Activated T-cell treated with anti-CD3 and anti-CD28 coated beads for 4 hours (primary cell): ENCODE data around the gene TM9SF3.
"Not testable (repeated sequence)": the region's sequence is repeated elsewhere in the genome, so short reads cannot be mapped to it uniquely, and the experiment has no call there.

Source experiments
- DNase-seq: peaks from one replicate; pipeline ENCODE4 v3.0.0-alpha.2; 2020

The TM9SF3 gene

GRCh38 chr10:96598846-96599245 is 12.0 kb upstream of the TM9SF3 start:
- DNase-seq: no peak

DNA sequence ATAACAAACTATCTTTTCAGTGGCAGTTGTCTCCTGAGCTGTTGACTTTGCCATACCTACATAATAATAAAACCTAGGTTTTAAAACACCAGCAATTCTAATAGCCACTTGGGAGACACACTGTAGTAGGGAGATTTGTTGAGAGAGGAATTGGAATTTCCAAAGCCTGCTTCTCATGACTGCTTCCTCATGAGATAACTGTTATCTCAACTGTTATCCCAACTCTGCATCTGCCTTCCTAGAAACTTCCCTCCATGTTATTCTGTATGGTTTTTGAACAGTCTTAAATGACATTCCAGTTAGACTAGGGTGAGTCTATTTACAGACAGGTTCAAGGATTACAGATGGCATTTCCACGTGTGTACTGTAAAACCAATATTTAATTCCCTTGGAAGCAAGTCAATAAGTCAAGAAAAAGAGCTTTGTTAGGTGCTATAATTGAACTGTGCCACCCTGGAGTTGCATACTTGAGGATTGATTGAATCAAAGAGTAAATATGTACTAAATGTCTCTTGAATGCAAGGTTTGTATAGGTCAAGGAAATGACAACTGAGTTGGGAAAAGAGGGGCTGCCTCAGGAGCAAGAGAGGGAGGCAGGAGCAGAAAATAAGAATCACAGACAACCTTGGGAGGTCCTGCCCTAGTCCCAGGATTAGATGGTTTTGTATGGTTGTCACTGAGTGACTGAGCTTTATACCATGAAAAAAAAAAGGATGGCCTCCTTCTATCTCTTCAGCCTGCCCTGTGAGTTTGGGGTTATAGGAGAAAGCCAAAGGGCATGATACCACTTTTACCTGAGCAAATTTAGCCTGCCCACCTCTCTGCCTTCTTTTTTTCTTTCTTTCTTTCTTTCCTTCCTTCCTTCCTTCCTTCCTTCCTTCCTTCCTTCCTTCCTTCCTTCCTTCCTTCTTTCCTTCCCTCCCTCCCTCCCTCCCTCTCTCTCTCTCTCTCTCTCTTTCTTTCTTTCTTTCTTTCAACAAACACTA is 9.9 kb upstream of the TM9SF3 start:
- no peak for DNase-seq

- DNase-seq: no peak
Observed at GRCh38 chr10:96595741-96596140, 8.9 kb upstream of the TM9SF3 start.

DNA sequence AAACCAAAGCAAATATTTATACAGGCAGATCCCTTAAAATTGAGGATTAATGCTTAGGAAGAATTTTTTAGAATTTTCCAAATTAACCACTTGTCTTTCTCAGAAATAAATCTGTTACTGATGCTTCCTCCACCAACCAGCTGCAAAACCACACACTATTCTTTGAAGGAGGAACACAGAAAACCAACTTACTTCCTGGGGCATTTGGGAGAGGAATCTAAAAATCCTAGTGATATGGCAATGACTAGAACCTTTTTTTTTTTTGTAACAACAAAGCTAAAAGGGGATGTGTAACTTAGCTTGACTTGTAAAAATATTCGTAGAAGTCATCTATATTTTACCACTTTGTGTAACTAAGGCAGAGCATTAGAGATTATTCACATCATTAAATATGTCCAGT is 5.1 kb upstream of the TM9SF3 start:
- DNase-seq: no peak

- no peak for DNase-seq
Observed at GRCh38 chr10:96588616-96589419, 2.0 kb upstream of the TM9SF3 start.

GRCh38 chr10:96588060-96588554 is 1.3 kb upstream of the TM9SF3 start:
- no peak for DNase-seq

DNA sequence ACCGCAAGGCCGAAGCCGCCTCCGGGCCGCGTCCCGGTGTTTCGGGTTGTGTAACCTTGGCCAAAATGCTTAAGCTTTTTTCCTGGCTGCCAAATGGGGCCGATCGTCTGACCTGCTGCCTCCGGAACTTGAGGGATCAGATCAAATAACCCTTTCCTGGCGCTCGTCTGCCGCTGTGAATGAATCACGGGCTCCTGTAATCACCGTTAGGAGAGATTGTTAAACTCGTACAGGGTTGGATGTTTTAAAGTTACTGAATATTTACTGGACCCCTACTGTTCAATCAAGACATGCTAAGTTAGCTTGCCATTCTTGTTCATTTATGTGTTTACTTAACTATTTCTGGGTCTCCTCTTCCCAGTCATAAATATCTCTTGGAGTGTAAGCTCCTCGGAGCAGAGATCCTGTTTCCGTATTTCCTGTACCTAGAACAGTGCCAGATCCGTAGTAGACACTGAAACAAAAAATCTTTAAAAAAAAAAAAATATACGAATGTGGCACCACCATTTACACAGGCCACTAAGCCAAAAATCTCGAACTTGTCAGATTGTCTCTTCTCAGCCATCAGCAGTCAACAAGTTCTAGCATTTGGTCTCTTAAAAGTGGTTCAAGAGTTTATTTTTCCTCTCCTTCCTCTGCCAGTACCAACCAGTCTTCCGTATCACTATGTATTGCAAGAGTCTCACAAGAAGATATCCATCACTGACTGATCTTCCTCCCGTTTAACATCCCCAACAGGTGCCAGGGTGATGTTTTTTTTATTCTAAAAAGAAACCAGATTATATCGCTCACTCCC is 650 bp upstream of the TM9SF3 start:
- peak; percentile 40 for DNase-seq

DNA sequence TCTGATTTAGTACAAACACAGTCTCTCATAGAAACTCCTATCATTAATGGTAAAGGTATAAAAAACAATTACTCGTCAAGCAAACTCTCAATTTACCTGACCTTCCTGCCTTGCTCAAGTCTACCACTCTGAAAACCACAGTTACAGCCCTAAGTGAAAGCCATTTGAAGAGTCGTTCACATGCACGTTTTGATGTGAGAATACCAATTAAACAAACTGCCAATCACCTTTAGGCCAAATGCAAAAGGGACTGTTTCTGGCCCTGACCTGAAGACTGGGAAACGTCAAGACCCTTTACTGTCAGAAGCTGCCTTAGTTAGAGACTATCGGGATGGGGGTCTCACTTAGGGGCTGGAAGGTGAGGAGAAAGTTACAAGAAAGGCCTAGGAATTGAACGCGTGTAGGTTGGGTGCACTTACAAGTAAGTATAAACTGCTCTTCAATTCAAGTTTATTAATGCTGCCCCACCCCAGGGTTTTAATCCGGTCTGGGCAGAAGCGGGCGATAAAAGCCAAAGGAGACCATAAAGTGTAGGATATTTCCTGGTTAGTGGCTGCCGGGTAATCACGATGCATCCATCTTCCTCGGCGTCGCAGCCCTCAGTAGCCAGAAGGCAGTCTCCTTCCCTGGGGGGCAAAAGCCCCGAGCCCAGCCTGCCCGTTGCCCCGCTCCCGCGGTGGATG is 935 bp downstream of the TM9SF3 start:
- DNase-seq: peak; percentile 6

DNA sequence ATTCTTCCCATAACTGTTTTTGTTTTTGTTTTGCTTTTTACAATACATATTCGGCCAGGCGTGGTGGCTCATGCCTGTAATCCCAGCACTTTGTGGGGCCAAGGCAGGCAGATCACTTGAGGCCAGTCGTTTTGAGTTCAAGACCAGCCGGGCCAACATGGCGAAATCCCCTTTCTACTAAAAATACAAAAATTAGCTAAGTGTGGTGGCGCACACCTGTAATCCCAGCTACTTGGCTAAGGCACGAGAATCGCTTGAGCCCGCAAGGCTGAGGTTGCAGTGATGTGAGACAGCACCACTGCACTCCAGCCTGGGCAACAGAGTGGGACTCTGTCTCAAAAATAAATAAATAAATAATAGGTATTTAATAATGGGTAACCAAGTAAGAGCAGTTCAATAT is 2.3 kb downstream of the TM9SF3 start:
- no peak for DNase-seq

DNA sequence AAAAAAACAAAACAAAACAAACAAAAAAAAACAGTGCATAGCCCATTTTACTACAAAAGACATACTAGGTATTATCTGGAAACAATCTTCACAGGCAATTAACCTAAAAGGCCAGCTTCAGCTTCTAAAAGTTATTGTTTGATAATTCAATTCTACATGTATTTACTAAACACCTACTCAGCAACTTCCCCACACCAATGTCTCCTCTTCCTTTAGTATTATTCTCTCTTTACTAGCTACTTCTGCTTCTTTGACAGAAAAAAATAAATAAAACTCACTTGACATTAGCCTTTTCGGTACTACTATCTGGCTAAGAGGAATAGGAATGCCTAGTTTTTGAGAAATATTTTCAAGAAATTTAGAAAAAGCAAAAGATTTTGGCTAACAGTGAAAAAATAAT is 2.8 kb downstream of the TM9SF3 start:
- no peak for DNase-seq

DNA sequence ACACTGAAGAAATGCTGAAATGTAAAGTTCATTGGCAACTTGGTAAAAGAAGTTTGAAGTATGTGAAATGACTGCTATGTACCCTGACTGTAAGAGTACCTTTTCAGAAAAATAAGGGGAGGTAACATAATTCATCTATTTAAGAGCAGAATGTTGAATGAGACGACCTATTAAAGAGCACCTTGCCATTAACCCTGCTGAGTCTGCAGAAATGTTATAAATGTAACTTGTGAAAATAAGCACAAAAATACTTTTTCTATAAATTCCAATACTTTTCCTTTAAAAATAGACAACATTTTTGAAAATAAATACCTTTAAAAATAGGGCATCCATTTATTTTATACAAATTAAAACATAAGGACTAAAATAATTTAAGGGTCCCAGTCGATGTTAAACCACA is 7.7 kb downstream of the TM9SF3 start:
- no peak for DNase-seq

- DNase-seq: no peak
Observed at GRCh38 chr10:96578633-96579032, 8.2 kb downstream of the TM9SF3 start.

- no peak for DNase-seq
Observed at GRCh38 chr10:96578022-96578421, 8.8 kb downstream of the TM9SF3 start.

GRCh38 chr10:96577069-96577468 is 9.7 kb downstream of the TM9SF3 start:
- no peak for DNase-seq

DNA sequence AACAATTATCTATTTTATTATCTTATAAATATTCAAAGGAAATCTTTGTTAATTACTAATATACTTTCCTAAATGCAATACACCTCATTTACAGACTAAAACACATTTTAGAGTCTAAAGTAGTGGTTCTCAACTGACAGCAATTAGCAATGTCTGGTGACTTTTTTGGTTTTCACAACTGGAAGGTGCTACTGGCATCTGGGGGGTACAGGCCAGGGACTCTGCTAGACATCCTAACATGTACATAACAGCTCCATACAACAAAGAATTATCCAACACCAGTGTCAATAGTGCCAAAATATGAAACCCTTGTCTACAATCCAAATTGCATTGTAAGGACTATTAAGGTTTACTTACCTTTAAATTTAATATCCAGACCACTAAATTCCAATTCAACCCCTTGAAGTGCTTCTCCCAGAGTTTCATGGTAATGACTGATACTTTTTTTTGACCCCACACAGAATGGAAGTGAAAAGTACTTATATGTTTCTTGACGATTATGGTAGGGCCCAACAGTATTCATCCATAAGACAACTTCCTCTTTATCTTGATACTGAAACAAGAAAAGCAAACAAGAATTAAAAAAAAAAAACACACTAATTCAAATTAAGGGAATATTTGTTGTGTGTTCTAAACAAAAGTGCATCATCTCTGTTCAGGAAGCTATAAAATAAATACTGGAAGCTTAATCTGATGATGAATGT is 10.4 kb downstream of the TM9SF3 start:
- DNase-seq: no peak

DNA sequence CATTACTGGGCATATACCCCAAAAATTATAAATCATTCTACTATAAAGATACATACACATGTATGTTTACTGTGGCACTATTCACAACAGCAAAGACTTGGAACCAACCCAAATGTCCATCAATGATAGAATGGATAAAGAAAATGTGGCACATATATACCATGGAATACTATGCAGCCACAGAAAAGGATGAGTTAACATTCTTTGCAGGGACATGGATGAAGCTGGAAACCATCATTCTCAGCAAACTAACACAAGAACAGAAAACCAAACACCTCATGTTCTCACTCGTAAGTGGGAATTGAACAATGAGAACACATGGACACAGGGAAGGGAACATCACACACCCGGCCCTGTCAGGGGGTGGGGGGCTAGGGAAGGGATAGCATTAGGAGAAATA is 12.2 kb downstream of the TM9SF3 start:
- DNase-seq: not testable (repeated sequence)

DNA sequence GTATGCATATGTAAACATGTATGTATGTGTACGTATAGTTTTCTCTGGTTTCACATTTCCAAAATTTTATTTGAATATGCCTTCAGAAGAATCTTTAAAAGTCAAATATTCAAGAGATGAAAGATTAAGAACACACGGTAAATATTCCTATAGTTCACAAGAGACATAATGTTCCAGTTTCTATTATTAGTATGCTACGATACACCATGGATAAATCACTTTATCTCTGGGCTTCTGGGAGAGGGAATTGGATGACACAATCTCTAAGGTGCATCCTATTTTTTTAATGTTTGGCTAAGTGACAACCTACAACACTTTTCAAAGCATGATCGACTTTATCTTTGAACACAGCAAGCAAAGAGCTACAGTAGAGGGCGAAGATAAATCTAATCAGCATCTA is 13.8 kb downstream of the TM9SF3 start:
- no peak for DNase-seq

DNA sequence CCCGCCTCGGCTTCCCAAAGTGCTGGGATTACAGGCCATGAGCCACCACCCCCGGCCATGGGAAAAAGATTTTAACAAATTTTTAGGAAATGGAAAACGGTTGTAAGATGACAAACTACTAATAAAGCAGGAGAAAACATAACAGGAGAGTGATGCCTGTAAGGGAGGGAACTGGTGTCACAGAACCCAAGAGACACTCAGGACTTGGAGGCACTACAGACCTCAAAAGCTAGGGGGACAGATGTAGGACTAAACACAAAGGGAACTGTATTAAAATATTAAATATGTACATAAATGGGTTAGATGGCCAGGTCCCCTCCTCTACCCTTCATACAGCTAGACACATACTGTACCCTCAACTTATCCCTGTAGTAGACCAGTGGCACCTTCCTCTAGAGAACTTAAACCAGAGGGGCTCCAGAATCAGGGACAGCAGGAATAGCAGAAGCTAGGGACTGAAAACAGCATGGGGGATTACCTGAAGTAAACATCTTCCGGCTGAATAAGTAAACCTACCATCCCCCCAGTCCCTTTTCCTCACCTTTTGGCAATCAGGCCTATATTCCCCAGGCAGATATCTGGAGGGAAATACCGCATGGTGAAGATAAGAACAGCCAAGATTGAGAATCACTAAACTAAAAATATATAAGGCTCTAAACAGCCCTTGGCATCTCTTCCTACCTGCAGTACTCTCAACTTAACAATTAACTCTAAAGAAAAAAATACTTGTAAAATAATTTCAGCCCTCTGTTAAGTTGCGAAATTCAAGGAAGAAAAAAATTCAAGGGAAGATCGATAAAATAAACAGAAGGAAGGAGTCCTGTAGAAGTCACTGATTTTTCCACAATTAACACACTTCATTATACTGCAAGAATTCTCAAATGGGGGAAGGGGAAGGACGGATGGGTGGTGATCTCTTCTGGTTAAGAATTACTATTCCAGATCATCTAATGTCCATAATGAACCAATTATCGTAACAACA is 15.5 kb downstream of the TM9SF3 start:
- no peak for DNase-seq

DNA sequence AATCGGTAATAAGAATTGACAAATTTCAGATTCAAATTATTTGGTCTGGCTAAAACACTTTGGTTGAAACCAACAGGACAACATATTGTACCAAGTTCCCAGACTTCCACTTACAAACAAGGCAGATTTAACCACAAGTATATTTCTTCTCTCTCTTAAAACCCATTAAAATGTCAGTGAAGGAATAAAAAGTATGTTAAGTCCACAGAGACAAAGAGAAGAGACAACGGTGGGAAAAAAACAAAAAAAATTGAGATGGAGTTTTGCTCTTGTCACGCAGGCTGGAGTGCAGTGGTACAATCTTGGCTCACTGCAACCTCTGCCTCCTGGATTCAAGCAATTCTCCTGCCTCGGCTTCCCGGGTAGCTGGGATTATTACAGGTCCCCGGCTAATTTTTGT is 16.3 kb downstream of the TM9SF3 start:
- no peak for DNase-seq

GRCh38 chr10:96568402-96568801 is 18.4 kb downstream of the TM9SF3 start:
- DNase-seq: no peak
